ENCODE measurements around the gene UBE3C.

DNA sequence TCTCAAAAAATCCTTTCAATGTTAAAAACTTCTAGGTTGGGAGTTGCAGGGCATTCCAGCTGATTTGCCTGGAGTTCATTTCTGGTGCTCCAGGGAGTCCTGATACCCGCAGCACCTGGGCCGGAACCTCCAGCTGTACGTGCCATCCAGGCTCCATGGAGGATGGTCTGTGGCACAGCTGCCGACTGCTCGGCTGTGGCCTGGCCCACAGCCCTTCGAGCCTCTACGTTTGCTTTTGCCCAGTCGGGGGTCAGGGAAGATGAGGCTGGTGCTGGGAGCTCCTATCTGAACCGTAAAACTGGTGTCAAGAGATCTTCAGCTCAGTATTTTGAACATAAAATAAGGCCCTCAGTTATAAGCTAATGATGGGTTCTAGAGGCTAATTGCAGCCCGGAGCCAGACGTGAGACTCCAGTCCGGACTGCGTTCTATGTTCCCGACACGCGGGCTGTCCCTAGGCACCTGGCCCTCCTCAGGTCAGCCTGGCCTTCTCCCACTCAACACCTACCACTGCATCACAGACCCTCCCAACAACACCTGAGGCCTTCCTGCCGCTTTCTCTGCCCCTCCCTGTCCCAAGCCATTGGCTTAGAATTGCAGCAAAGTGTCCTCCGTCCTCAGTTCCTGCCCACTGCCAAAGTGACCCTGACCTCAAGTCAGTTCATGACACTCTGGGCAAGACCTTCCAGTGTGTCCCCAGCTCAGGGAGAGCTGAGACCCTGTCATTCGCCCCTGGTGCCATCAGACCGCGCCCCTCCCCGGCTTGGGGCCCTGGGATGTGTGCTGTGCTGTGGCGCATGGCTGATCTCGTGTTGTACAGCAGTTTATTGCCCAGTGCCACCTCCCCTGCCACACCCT is 133.9 kb downstream of the UBE3C start:
- TF ChIP-seq CTCF (IDR thresholded peaks at IDR 0.05) (no peak), POLR2AphosphoS5 (IDR thresholded peaks at IDR 0.05; ENCODE audit: low read depth, low read length) (no peak; the same call in 1 of the 2 replicates), REST (IDR thresholded peaks at IDR 0.05; ENCODE audit: insufficient read depth in 1 of 2, low read depth in 2 of 2, low read length in 1 of 2) (no peak)

Measured in Panc1 (cell line).